H1 (cell line): ENCODE measurements around the gene YPEL5. TPM values are rescaled to one million over a fixed set of nuclear protein-coding genes. Genes with fewer than 3 reads are reported as not detected.
"Not testable (repeated sequence)": the region's sequence is repeated elsewhere in the genome, so short reads cannot be mapped to it uniquely, and the experiment has no call there.

ENCODE experiments used
- CTCF ChIA-PET: fragments of 300-600 bp; sonication (Branson Sonifier 250); formaldehyde crosslinking; loops from one replicate; lab custom pipeline; 2021; ENCODE audit not compliant: partially characterized antibody; lab: Charles Lee
- POLR2A ChIA-PET: fragments of 300-600 bp; sonication (Branson Sonifier 250); formaldehyde crosslinking; loops from one replicate; lab custom pipeline; 2021; ENCODE audit warnings: inconsistent platforms; ENCODE audit not compliant: partially characterized antibody; lab: Charles Lee
- DNase-seq, 2 experiments: peaks; one replicate each; pipeline versions ENCODE4 v3.0.0 to v3.0.0-alpha.2; 2010 to 2022; ENCODE audit warnings: low spot score in 2 of 2, low read depth in 1 of 2, mixed read lengths in 1 of 2
- FAIRE-seq: peaks from 2 replicates; lab custom pipeline; 2011; peaks lifted over from hg19 to GRCh38; lab: Jason Lieb, UNC
- H2AFZ ChIP-seq: 2 replicates; pipeline ENCODE4 v1.8.1; 2012; ENCODE audit warnings: low read length, inconsistent platforms
- H2AK5ac ChIP-seq: 2 replicates; pipeline ENCODE4 v1.6.1; 2013; ENCODE audit warnings: low read depth, low read length
- H2BK120ac ChIP-seq: replicated peaks from 2 replicates; pipeline ENCODE3; 2013; ENCODE audit warnings: low read depth, low read length, inconsistent platforms
- H2BK12ac ChIP-seq: 2 replicates; pipeline ENCODE4 v1.6.1; 2013; ENCODE audit warnings: low read depth, low read length
- H2BK15ac ChIP-seq: 2 replicates; pipeline ENCODE4 v1.6.1; 2013; ENCODE audit warnings: low read length
- H2BK20ac ChIP-seq: 2 replicates; pipeline ENCODE4 v1.6.1; 2013; ENCODE audit warnings: low read length
- H2BK5ac ChIP-seq: 2 replicates; pipeline ENCODE4 v1.6.1; 2013; ENCODE audit warnings: low read depth, low read length
- H3K14ac ChIP-seq: 2 replicates; pipeline ENCODE4 v1.6.1; 2013; ENCODE audit warnings: inconsistent platforms; ENCODE audit not compliant: insufficient read length
- H3K18ac ChIP-seq: 2 replicates; pipeline ENCODE4 v1.6.1; 2013; ENCODE audit warnings: low read length; ENCODE audit errors: extremely low read depth
- H3K23ac ChIP-seq: 2 replicates; pipeline ENCODE4 v1.6.1; 2013; ENCODE audit warnings: inconsistent platforms; ENCODE audit not compliant: insufficient read length
- H3K23me2 ChIP-seq: 2 replicates; pipeline ENCODE4 v1.6.1; 2013; ENCODE audit warnings: low read depth, low read length
- H3K27ac ChIP-seq: 2 replicates; pipeline ENCODE4 v1.6.1; 2011; ENCODE audit warnings: low read depth, low read length, inconsistent platforms
- H3K27me3 ChIP-seq, 4 experiments: replicated peaks in 1 of 4; 1 replicate in 1 of 4; 2 replicates in 3 of 4; pipeline versions ENCODE4 v1.6.1 to v1.8.1; 2011 to 2013; ENCODE audit warnings: low read length in 3 of 4, mild to moderate bottlenecking in 3 of 4, inconsistent platforms in 2 of 4, mixed read lengths in 2 of 4, moderate library complexity in 1 of 4; ENCODE audit not compliant: control insufficient read depth in 3 of 4, insufficient read depth in 3 of 4; ENCODE audit errors: extremely low read depth in 1 of 4
- H3K36me3 ChIP-seq, 4 experiments: 2 replicates each; pipeline versions ENCODE4 v1.6.1 to v1.8.1; 2011 to 2013; ENCODE audit warnings: mild to moderate bottlenecking in 4 of 4, low read length in 3 of 4, moderate library complexity in 2 of 4, control low read depth in 1 of 4, inconsistent platforms in 1 of 4; ENCODE audit not compliant: insufficient read depth in 4 of 4, control insufficient read depth in 2 of 4
- H3K4ac ChIP-seq: replicated peaks from 2 replicates; pipeline ENCODE3; 2013; ENCODE audit warnings: low read length, low read depth, mixed read lengths, inconsistent platforms; ENCODE audit not compliant: insufficient read length
- H3K4me1 ChIP-seq, 4 experiments: replicated peaks in 1 of 4; 1 replicate in 1 of 4; 2 replicates in 3 of 4; pipeline versions ENCODE4 v1.6.1 to v1.8.1; 2011 to 2013; ENCODE audit warnings: low read length in 3 of 4, inconsistent platforms in 2 of 4, mixed read lengths in 1 of 4; ENCODE audit not compliant: insufficient read depth in 4 of 4, control insufficient read depth in 3 of 4
- H3K4me2 ChIP-seq, 2 experiments: 2 replicates each; pipeline versions ENCODE4 v1.6.1 to v1.8.1; 2011 to 2013; ENCODE audit warnings: low read depth in 2 of 2, low read length in 2 of 2, control low read depth in 1 of 2, inconsistent platforms in 1 of 2, mild to moderate bottlenecking in 1 of 2; ENCODE audit not compliant: insufficient read depth in 1 of 2
- H3K4me3 ChIP-seq, 4 experiments: fragments of 200-600, 300-600 bp in 1 of 4; sonication (generic), shearing (Covaris generic), sonication (Bioruptor Twin) in 1 of 4; 2 replicates each; pipeline versions ENCODE4 v1.5.1 to v1.8.1; 2011 to 2016; ENCODE audit warnings: low read length in 4 of 4, low read depth in 3 of 4, control low read depth in 2 of 4, inconsistent platforms in 2 of 4, mild to moderate bottlenecking in 2 of 4, mixed read lengths in 1 of 4, moderate library complexity in 1 of 4; ENCODE audit not compliant: insufficient read depth in 2 of 4; ENCODE audit errors: extremely low read depth in 1 of 4
- H3K56ac ChIP-seq: replicated peaks from 2 replicates; pipeline ENCODE3; 2013; ENCODE audit warnings: low read depth, mild to moderate bottlenecking, mixed read lengths, low read length, inconsistent platforms; ENCODE audit not compliant: insufficient read length
- H3K79me1 ChIP-seq: 2 replicates; pipeline ENCODE4 v1.6.1; 2013; ENCODE audit warnings: low read depth, low read length, control low read depth
- H3K79me2 ChIP-seq, 2 experiments: 2 replicates each; pipeline versions ENCODE4 v1.6.1 to v1.8.1; 2012 to 2013; ENCODE audit warnings: low read length in 2 of 2, mild to moderate bottlenecking in 2 of 2, inconsistent platforms in 1 of 2; ENCODE audit not compliant: insufficient read depth in 2 of 2, control insufficient read depth in 1 of 2
- H3K9ac ChIP-seq, 4 experiments: replicated peaks in 1 of 4; 1 replicate in 1 of 4; 2 replicates in 3 of 4; pipeline versions ENCODE4 v1.6.1 to v1.8.1; 2011 to 2013; ENCODE audit warnings: low read depth in 3 of 4, low read length in 3 of 4, control low read depth in 2 of 4, mild to moderate bottlenecking in 2 of 4, moderate library complexity in 2 of 4, inconsistent platforms in 1 of 4; ENCODE audit errors: extremely low read depth in 1 of 4
- H3K9me3 ChIP-seq, 2 experiments: 2 replicates each; pipeline versions ENCODE4 v1.6.1 to v1.8.1; 2012 to 2013; ENCODE audit warnings: mild to moderate bottlenecking in 2 of 2, moderate library complexity in 2 of 2, control low read depth in 1 of 2, inconsistent platforms in 1 of 2, low read depth in 1 of 2, low read length in 1 of 2, mixed read lengths in 1 of 2; ENCODE audit not compliant: insufficient read depth in 2 of 2
- H4K20me1 ChIP-seq, 2 experiments: replicated peaks in 1 of 2; 2 replicates each; pipeline versions ENCODE3 to v1.8.1; 2011 to 2013; ENCODE audit warnings: inconsistent platforms in 2 of 2, low read length in 2 of 2, mild to moderate bottlenecking in 1 of 2; ENCODE audit not compliant: insufficient read depth in 2 of 2, control insufficient read depth in 1 of 2
- H4K5ac ChIP-seq: 2 replicates; pipeline ENCODE4 v1.6.1; 2013; ENCODE audit warnings: low read length, low read depth, mixed read lengths, inconsistent platforms; ENCODE audit not compliant: insufficient read length
- H4K8ac ChIP-seq: 2 replicates; pipeline ENCODE4 v1.8.0; 2013; ENCODE audit warnings: mild to moderate bottlenecking, moderate library complexity, low read length, inconsistent platforms; ENCODE audit not compliant: insufficient read depth; ENCODE audit errors: extremely low read depth
- H4K91ac ChIP-seq: replicated peaks from 2 replicates; pipeline ENCODE3; 2013; ENCODE audit warnings: low read length, mixed read lengths, inconsistent platforms; ENCODE audit not compliant: insufficient read length
- WGBS, 2 experiments: shearing (Covaris generic) in 1 of 2; methylation state at CpG; one replicate each; pipeline versions ENCODE4 v1.1.6 to v1.1.7; 2013 to 2015; ENCODE audit warnings: low lambda C conversion rate in 2 of 2, mixed read lengths in 2 of 2, inconsistent platforms in 1 of 2, low coverage in 1 of 2, missing lambda C conversion rate in 1 of 2; ENCODE audit not compliant: insufficient replicate concordance in 2 of 2, insufficient coverage in 1 of 2, insufficient read length in 1 of 2; ENCODE audit errors: extremely low coverage in 1 of 2, missing lambda C conversion rate in 1 of 2; 5-methylcytosine and 5-hydroxymethylcytosine counted together
- polyA plus RNA-seq, 7 experiments: library from polyadenylated mRNA; depleted of rRNA in 3 of 7; stranded (reverse) in 5 of 7; unstranded in 2 of 7; fragments of >200 nt in 5 of 7; fragments of 200-250 nt in 2 of 7; gene quantifications; 1 replicate in 5 of 7; 2 replicates in 1 of 7; 4 replicates in 1 of 7; pipeline versions ENCODE4 v1.2.1 to v1.2.3, GENCODE V29; 2011 to 2013; ENCODE audit warnings: missing spikeins in 2 of 7, mixed read lengths in 2 of 7
- total RNA-seq: library from RNA; stranded (reverse); fragmentation: NEBNext Ultra II Directional; extraction: Animal tissue kit (Norgen Biotek cat#: 25700); gene quantifications from 2 replicates; pipeline ENCODE4 v1.2.1, GENCODE V29; 2021

YPEL5 gene
- total and polyA plus RNA-seq, 2 of the 8 experiments (the other 6 are each of a cell fraction or from before 2014, with no cell fraction given) = 18.5 to 28.0 TPM

DNA sequence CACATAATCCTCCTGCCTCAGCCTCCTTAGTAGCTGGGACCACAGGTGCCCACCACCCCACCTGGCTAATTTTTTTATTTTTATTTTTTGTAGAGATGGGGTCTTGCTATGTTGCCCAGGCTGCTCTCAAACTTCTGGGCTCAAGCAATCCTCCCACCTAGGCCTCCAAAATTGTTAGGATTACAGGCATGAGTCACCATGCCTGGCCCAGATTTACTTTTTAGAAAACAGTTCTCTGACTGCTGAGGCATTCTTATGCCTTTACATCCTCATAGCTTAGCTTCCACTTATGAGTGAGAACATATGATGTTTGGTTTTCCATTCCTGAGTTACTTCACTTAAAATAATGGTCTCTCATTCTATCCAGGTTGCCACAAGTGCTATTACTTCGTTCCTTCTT, 47.4 kb upstream of the YPEL5 start:
- H2BK5ac ChIP-seq, H3K4me2 ChIP-seq, H2BK12ac ChIP-seq, H4K91ac ChIP-seq, H3K56ac ChIP-seq, FAIRE-seq, H3K23me2 ChIP-seq, H2AFZ ChIP-seq, H2AK5ac ChIP-seq, H3K27me3 ChIP-seq, H3K23ac ChIP-seq, DNase-seq, H2BK15ac ChIP-seq, H3K4me1 ChIP-seq, H3K4ac ChIP-seq, H3K27ac ChIP-seq, H3K36me3 ChIP-seq, H3K79me2 ChIP-seq, H3K9me3 ChIP-seq, H4K8ac ChIP-seq, H4K20me1 ChIP-seq, H3K79me1 ChIP-seq, H3K18ac ChIP-seq, H3K14ac ChIP-seq, H3K9ac ChIP-seq, H2BK120ac ChIP-seq, H4K5ac ChIP-seq, H2BK20ac ChIP-seq, POLR2A ChIA-PET, H3K4me3 ChIP-seq: not testable (repeated sequence)
- WGBS, 2 experiments = 83% methylated on average over 1 of the region's 1 CpG; no CpG with 5 or more reads in 1 of the 2 experiments
- CTCF ChIA-PET = interaction anchor here (1.9 kb wide), 2 partner anchors 16 to 18 kb away, joined by 4 to 9 read pairs; no protein-coding TSS in a partner anchor

DNA sequence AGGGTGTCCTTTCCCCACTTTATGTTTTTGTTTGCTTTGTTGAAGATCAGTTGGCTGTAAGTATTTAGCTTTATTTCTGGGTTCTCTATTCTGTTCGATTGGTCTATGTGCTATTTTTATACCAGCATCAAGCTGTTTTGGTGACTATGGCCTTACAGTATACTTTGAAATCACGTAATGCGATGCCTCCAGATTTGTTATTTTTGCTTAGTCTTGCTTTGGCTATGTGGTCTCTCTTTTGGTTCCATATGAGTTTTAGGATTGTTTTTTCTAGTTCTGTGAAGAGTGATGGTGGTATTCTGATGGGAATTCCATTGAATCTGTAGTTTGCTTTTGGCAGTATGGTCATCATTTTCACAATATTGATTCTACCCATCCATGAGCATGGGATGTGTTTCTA, 46.1 kb upstream of the YPEL5 start:
- H3K56ac ChIP-seq, H2AFZ ChIP-seq, H4K91ac ChIP-seq, H3K4ac ChIP-seq, H3K79me1 ChIP-seq, FAIRE-seq, H3K9ac ChIP-seq, H3K23me2 ChIP-seq, H3K27ac ChIP-seq, H2AK5ac ChIP-seq, H3K79me2 ChIP-seq, H3K36me3 ChIP-seq, H4K8ac ChIP-seq, DNase-seq, POLR2A ChIA-PET, H3K4me1 ChIP-seq, H3K14ac ChIP-seq, H2BK5ac ChIP-seq, H2BK12ac ChIP-seq, H4K5ac ChIP-seq, H3K23ac ChIP-seq, H2BK15ac ChIP-seq, H3K18ac ChIP-seq, H4K20me1 ChIP-seq, H3K4me2 ChIP-seq, H2BK20ac ChIP-seq, H3K9me3 ChIP-seq, H3K27me3 ChIP-seq, H2BK120ac ChIP-seq, H3K4me3 ChIP-seq: not testable (repeated sequence)
- CTCF ChIA-PET = interaction anchor here (0.5 to 1.1 kb wide), 5 partner anchors 15 to 263 kb away, joined by 3 to 7 read pairs (median 3); no protein-coding TSS in a partner anchor
- WGBS, 2 experiments = 90% methylated on average over 3 of the region's 3 CpGs; no CpG with 5 or more reads in 1 of the 2 experiments
